Esophagus muscularis mucosa (tissue), 4 donors: ENCODE results near the gene RTN4IP1. TPM values are rescaled to one million over a fixed set of nuclear protein-coding genes. Genes with fewer than 3 reads are reported as not detected.

Source experiments
- DNase-seq: peaks from one replicate; pipeline ENCODE4 v3.0.0-alpha.2; 2017; ENCODE audit errors: extremely low spot score
- H3K27ac ChIP-seq, 4 donors: fragments of 200-600 bp; sonication (generic); replicated peaks in 1 of 4; 1 replicate in 3 of 4; 2 replicates in 1 of 4; pipeline ENCODE4 v1.5.1; 2016 to 2019; ENCODE audit warnings: mild to moderate bottlenecking in 1 of 4
- H3K27me3 ChIP-seq, 4 donors: fragments of 200-600 bp; sonication (generic); one replicate each; pipeline versions ENCODE4 v1.5.1 to v1.6.0; 2016 to 2019
- H3K36me3 ChIP-seq, 4 donors: fragments of 200-600 bp; sonication (generic); one replicate each; pipeline ENCODE4 v1.5.1; 2016 to 2019
- H3K4me1 ChIP-seq, 4 donors: fragments of 200-600 bp; sonication (generic); one replicate each; pipeline ENCODE4 v1.5.1; 2016 to 2019
- H3K4me3 ChIP-seq, 4 donors: fragments of 200-600 bp; sonication (generic); 1 replicate in 2 of 4; 2 replicates in 2 of 4; pipeline ENCODE4 v1.5.1; 2016 to 2019; ENCODE audit warnings: mild to moderate bottlenecking in 4 of 4, moderate library complexity in 1 of 4
- H3K9me3 ChIP-seq, 4 donors: fragments of 200-600 bp; sonication (generic); 1 replicate in 3 of 4; 2 replicates in 1 of 4; pipeline ENCODE4 v1.5.1; 2016 to 2019
- CTCF ChIP-seq, 3 experiments: fragments of 200-600 bp in 2 of 3; fragments of 450-650 bp in 1 of 3; sonication (generic) in 2 of 3; IDR thresholded peaks; one replicate each; pipeline ENCODE4 v1.5.1; 2017 to 2019; ENCODE audit warnings: antibody characterized with exemption in 3 of 3, mild to moderate bottlenecking in 2 of 3, moderate library complexity in 1 of 3
- EP300 ChIP-seq: sonication (generic); formaldehyde crosslinking; IDR thresholded peaks from one replicate; pipeline ENCODE4 v1.6.1; 2017; ENCODE audit warnings: antibody characterized with exemption
- POLR2A ChIP-seq: fragments of 450-650 bp; IDR thresholded peaks from one replicate; pipeline ENCODE4 v1.6.1; 2017; ENCODE audit warnings: antibody characterized with exemption, moderate library complexity, mild to moderate bottlenecking, low read depth
- POLR2AphosphoS5 ChIP-seq, 2 donors: sonication (generic); formaldehyde crosslinking; IDR thresholded peaks; one replicate each; pipeline ENCODE4 v1.6.1; 2017; ENCODE audit warnings: antibody characterized with exemption in 2 of 2
- WGBS: methylation state at CpG from one replicate; pipeline ENCODE4 v1.1.5; 2018; 5-methylcytosine and 5-hydroxymethylcytosine counted together
- intact Hi-C: fragments of 100-400 bp; cut with DNase I; formaldehyde crosslinking; loops from one replicate; pipeline ENCODE4 v1.15.1; 2023
- total RNA-seq, 4 donors: library from RNA; depleted of rRNA; stranded (reverse); fragments of >200 nt; gene quantifications; one replicate each; pipeline versions ENCODE4 v1.1.0 to v1.2.1, GENCODE V29; 2016

RTN4IP1 gene
- total RNA-seq, 4 donors from 2014 or later: 2.3 to 6.2 (median 4.9) TPM

- Histone ChIP-seq H3K4me1 (peaks cover 0 to 3% (median 0%) of the 10 kb centered on the region in 4 donors), H3K27me3 (no peaks in the 10 kb centered on the region), H3K36me3 (peaks cover 7 to 48% (median 21%) of the 10 kb centered on the region in 4 donors), H3K27ac (no peak overlapping the region), H3K9me3 (no peaks in the 10 kb centered on the region), H3K4me3 (no peak overlapping the region)
- intact Hi-C loops: no loop called here
- 90% methylated on average over 4 of the region's 4 CpGs for WGBS
- TF ChIP-seq CTCF (IDR thresholded peaks at IDR 0.05): no peak
- TF ChIP-seq POLR2AphosphoS5 (IDR thresholded peaks at IDR 0.05): no peak
- TF ChIP-seq EP300: no peak
- no peak for TF ChIP-seq POLR2A
- peak; percentile 12 for DNase-seq
Observed at GRCh38 chr6:106569428-106569827, 59.9 kb downstream of the RTN4IP1 start.

- WGBS: 94% methylated on average over 2 of the region's 2 CpGs
- no peak for TF ChIP-seq POLR2A
- TF ChIP-seq CTCF (IDR thresholded peaks at IDR 0.05): no peak
- H3K9me3 ChIP-seq: no peaks in the 10 kb centered on the region
- no peak for DNase-seq
- H3K4me3 ChIP-seq: no peak overlapping the region
- H3K36me3 ChIP-seq: peaks cover 7 to 48% (median 19%) of the 10 kb centered on the region in 4 donors
- intact Hi-C loops: no loop called here
- peaks cover 0 to 3% (median 0%) of the 10 kb centered on the region in 4 donors for H3K4me1 ChIP-seq
- H3K27me3 ChIP-seq: no peaks in the 10 kb centered on the region
- no peak overlapping the region for H3K27ac ChIP-seq
Observed at GRCh38 chr6:106568530-106568929, 60.8 kb downstream of the RTN4IP1 start.

- TF ChIP-seq POLR2AphosphoS5 (IDR thresholded peaks at IDR 0.05) (no peak), POLR2A (no peak), EP300 (no peak), CTCF (IDR thresholded peaks at IDR 0.05) (no peak)
- H3K27ac ChIP-seq: no peak overlapping the region
- peak; percentile 68 for DNase-seq
- no peak overlapping the region for H3K4me3 ChIP-seq
- no peaks in the 10 kb centered on the region for H3K4me1 ChIP-seq
- WGBS: 65% methylated on average over 4 of the region's 4 CpGs
- no peaks in the 10 kb centered on the region for H3K9me3 ChIP-seq
- no peaks in the 10 kb centered on the region for H3K27me3 ChIP-seq
- intact Hi-C loops: no loop called here
- peaks cover 0 to 27% (median 8%) of the 10 kb centered on the region in 4 donors for H3K36me3 ChIP-seq
Observed at GRCh38 chr6:106564476-106564875, 64.8 kb downstream of the RTN4IP1 start.

- Histone ChIP-seq H3K4me1 (no peaks in the 10 kb centered on the region), H3K9me3 (no peaks in the 10 kb centered on the region), H3K27ac (no peak overlapping the region), H3K4me3 (no peak overlapping the region), H3K27me3 (no peaks in the 10 kb centered on the region), H3K36me3 (peaks cover 0 to 21% (median 10%) of the 10 kb centered on the region in 4 donors)
- no peak for DNase-seq
- intact Hi-C loops: loop anchor here (2.0 kb wide), 1 partner anchor 119 kb away; no protein-coding TSS in a partner anchor
- TF ChIP-seq CTCF (IDR thresholded peaks at IDR 0.05) (no peak), POLR2AphosphoS5 (IDR thresholded peaks at IDR 0.05) (no peak), POLR2A (no peak), EP300 (no peak)
- 61% methylated on average over 2 of the region's 2 CpGs for WGBS
Observed at GRCh38 chr6:106563614-106564013, 65.7 kb downstream of the RTN4IP1 start.

GRCh38 chr6:106561686-106562405, 67.5 kb downstream of the RTN4IP1 start:
- intact Hi-C loops: loop anchor here (2.0 kb wide), 1 partner anchor 117 kb away; no protein-coding TSS in a partner anchor
- Histone ChIP-seq H3K27ac (no peak overlapping the region), H3K9me3 (no peaks in the 10 kb centered on the region), H3K27me3 (no peaks in the 10 kb centered on the region), H3K36me3 (peaks cover 0 to 21% (median 6%) of the 10 kb centered on the region in 4 donors), H3K4me1 (no peaks in the 10 kb centered on the region), H3K4me3 (no peak overlapping the region)
- no peak for TF ChIP-seq POLR2AphosphoS5 (IDR thresholded peaks at IDR 0.05)
- no peak for TF ChIP-seq CTCF (IDR thresholded peaks at IDR 0.05)
- TF ChIP-seq EP300: no peak
- TF ChIP-seq POLR2A: no peak
- WGBS: 58% methylated on average over 6 of the region's 6 CpGs
- no peak for DNase-seq
